GM12878 (cell line): Measurements from ENCODE around the gene PRPSAP2. TPM values are rescaled to one million over a fixed set of nuclear protein-coding genes. Genes with fewer than 3 reads are reported as not detected.

Experiments
- ATAC-seq: fragments of 200-7000 bp; cut with Tn5 transposase; 3 replicates; pipeline ENCODE4 v1.9.1; 2020; ENCODE audit warnings: mild to moderate bottlenecking, moderate library complexity
- BruUV-seq: library from RNA; stranded (reverse); fragments of 400-500 nt; replicated peaks from 2 replicates; lab custom pipeline; 2021; lab: Mats Ljungman, UMichigan
- CTCF ChIA-PET: fragments of 300-600 bp; sonication (Branson Sonifier 250); formaldehyde crosslinking; extraction: SDS; loops from one replicate; lab custom pipeline; 2021; ENCODE audit warnings: inconsistent platforms; lab: Yijun Ruan, JAX
- POLR2A ChIA-PET: fragments of 350-600 bp; formaldehyde crosslinking; extraction: SDS; loops from one replicate; lab custom pipeline; 2021; ENCODE audit warnings: inconsistent platforms; lab: Charles Lee
- RAD21 ChIA-PET: fragments of 300-600 bp; sonication (Branson Sonifier 250); formaldehyde crosslinking; loops from one replicate; lab custom pipeline; 2023; ENCODE audit warnings: antibody characterized with exemption; ENCODE audit not compliant: unreplicated experiment; lab: Charles Lee
- SMC1A ChIA-PET: fragments of 300-600 bp; sonication (Branson Sonifier 250); formaldehyde crosslinking; loops from one replicate; lab custom pipeline; 2023; ENCODE audit not compliant: unreplicated experiment, uncharacterized antibody; lab: Charles Lee
- DNase-seq: peaks from one replicate; pipeline ENCODE4 v3.0.0-alpha.2; 2011; ENCODE audit warnings: low read depth, low spot score
- FAIRE-seq: peaks from 3 replicates; lab custom pipeline; 2011; peaks lifted over from hg19 to GRCh38; lab: Jason Lieb, UNC
- H2AFZ ChIP-seq: 2 replicates; pipeline ENCODE4 v1.6.0; 2011; ENCODE audit warnings: low read depth, low read length, control low read depth; ENCODE audit not compliant: control insufficient read depth
- H3K27ac ChIP-seq: 2 replicates; pipeline ENCODE4 v1.5.1; 2011; ENCODE audit warnings: control low read depth; ENCODE audit not compliant: control insufficient read depth, insufficient read depth
- H3K27me3 ChIP-seq, 2 experiments: replicated peaks in 1 of 2; 2 replicates each; pipeline versions ENCODE4 v1.6.0 to v1.6.1; 2011; ENCODE audit warnings: low read length in 1 of 2; ENCODE audit not compliant: control insufficient read depth in 2 of 2, insufficient read depth in 2 of 2
- H3K36me3 ChIP-seq, 2 experiments: 2 replicates each; pipeline ENCODE4 v1.5.1; 2011; ENCODE audit warnings: low read length in 1 of 2; ENCODE audit not compliant: control insufficient read depth in 2 of 2, insufficient read depth in 2 of 2
- H3K4me1 ChIP-seq: 2 replicates; pipeline ENCODE4 v1.6.1; 2011; ENCODE audit warnings: mild to moderate bottlenecking, low read length, moderate library complexity, mixed read lengths; ENCODE audit not compliant: control insufficient read depth, insufficient read depth
- H3K4me2 ChIP-seq: 2 replicates; pipeline ENCODE4 v1.6.0; 2011; ENCODE audit warnings: control low read depth; ENCODE audit not compliant: control insufficient read depth, insufficient read depth
- H3K4me3 ChIP-seq: fragments of 200-600 bp; sonication (generic); 2 replicates; pipeline ENCODE4 v1.5.1; 2016
- H3K79me2 ChIP-seq: 2 replicates; pipeline ENCODE4 v1.6.0; 2011; ENCODE audit warnings: low read length; ENCODE audit not compliant: control insufficient read depth, insufficient read depth
- H3K9ac ChIP-seq: 2 replicates; pipeline ENCODE4 v1.8.0; 2011; ENCODE audit warnings: low read length, control low read depth, mixed read lengths; ENCODE audit not compliant: control insufficient read depth, insufficient read depth
- H3K9me3 ChIP-seq: replicated peaks from 3 replicates; pipeline ENCODE4 v1.5.1; 2011; ENCODE audit warnings: mild to moderate bottlenecking, low read length; ENCODE audit not compliant: control insufficient read depth, insufficient read depth
- H4K20me1 ChIP-seq: 2 replicates; pipeline ENCODE4 v1.6.0; 2011; ENCODE audit not compliant: control insufficient read depth, insufficient read depth
- HDAC2 ChIP-seq: fragments of 200-600 bp; sonication (generic); IDR thresholded peaks from 2 replicates; pipeline ENCODE4 v1.6.1; 2017
- JUNB ChIP-seq: IDR thresholded peaks from 2 replicates; pipeline ENCODE4 v1.6.1; 2016; ENCODE audit warnings: antibody characterized with exemption, mild to moderate bottlenecking
- LARP7 ChIP-seq: fragments of 450-650 bp; IDR thresholded peaks from 2 replicates; pipeline ENCODE4 v1.6.1; 2017; ENCODE audit warnings: mild to moderate bottlenecking
- RBBP5 ChIP-seq: fragments of 200-600 bp; sonication (generic); conservative IDR thresholded peaks from 2 replicates; pipeline ENCODE4 v1.6.1; 2016
- RELA ChIP-seq: fragments of 450-650 bp; IDR thresholded peaks from 2 replicates; pipeline ENCODE4 v1.8.0; 2014; ENCODE audit warnings: borderline replicate concordance; ENCODE audit not compliant: partially characterized antibody
- RFX5 ChIP-seq: IDR thresholded peaks from 2 replicates; pipeline ENCODE4 v1.6.1; 2011; ENCODE audit warnings: low read depth, low read length, improper control_type of control experiment
- SIN3A ChIP-seq: IDR thresholded peaks from 2 replicates; pipeline ENCODE4 v1.6.1; 2012; ENCODE audit warnings: low read depth, low read length, improper control_type of control experiment
- TBL1XR1 ChIP-seq: IDR thresholded peaks from 2 replicates; pipeline ENCODE4 v1.6.1; 2012; ENCODE audit warnings: low read depth, low read length, improper control_type of control experiment
- ZNF274 ChIP-seq: IDR thresholded peaks from one replicate; pipeline ENCODE4 v1.8.0; 2011; ENCODE audit not compliant: insufficient read length, insufficient read depth
- WGBS: methylation state at CpG from one replicate; pipeline ENCODE4 v1.1.6; 2016; ENCODE audit warnings: low lambda C conversion rate; ENCODE audit not compliant: insufficient replicate concordance, insufficient coverage; ENCODE audit errors: missing lambda C conversion rate; 5-methylcytosine and 5-hydroxymethylcytosine counted together
- in situ Hi-C: fragments of 300-500 bp; cut with MboI; formaldehyde crosslinking; loops from 9 replicates; pipeline ENCODE4 v1.14.3; 2018; ENCODE audit warnings: mixed read lengths
- intact Hi-C: fragments of 100-400 bp; cut with micrococcal nuclease; formaldehyde crosslinking; loops from one replicate; pipeline ENCODE4 v1.14.2; 2022; ENCODE audit not compliant: unreplicated experiment
- polyA plus RNA-seq, 11 experiments: library from polyadenylated mRNA; depleted of rRNA in 4 of 11; unstranded in 6 of 11; stranded (reverse) in 5 of 11; fragments of >200 nt; fragmentation: Nextera tagmentation in 4 of 11; fragmentation: Illumina TruSeq in 1 of 11; extraction: Ambion mirVana in 4 of 11; extraction: Trizol in 1 of 11; gene quantifications; 1 replicate in 1 of 11; 2 replicates in 10 of 11; pipeline versions ENCODE4 v1.2.1 to v1.2.3, GENCODE V29; 2011 to 2016; ENCODE audit warnings: inconsistent platforms in 2 of 11, missing spikeins in 2 of 11, low read depth in 1 of 11
- total RNA-seq, 4 experiments: library from RNA; depleted of rRNA in 3 of 4; stranded (reverse); fragments of >200 nt in 3 of 4; fragmentation: Illumina TruSeq in 1 of 4; extraction: Trizol in 1 of 4; gene quantifications; 2 replicates each; pipeline versions ENCODE4 v1.2.1 to v1.2.3, GENCODE V29; 2013 to 2021
- TF ChIP-seq, protein P1 (sequence below): fragments of 150-350 bp; IDR thresholded peaks from 2 replicates; pipeline ENCODE4 v1.6.1; 2014; ENCODE audit warnings: mild to moderate bottlenecking, low read depth, low read length
- TF ChIP-seq, protein P2 (sequence below): fragments of 450-650 bp; IDR thresholded peaks from 2 replicates; pipeline ENCODE4 v1.6.1; 2017; ENCODE audit warnings: mild to moderate bottlenecking, low read depth, inconsistent platforms; ENCODE audit not compliant: poor library complexity, severe bottlenecking
- TF ChIP-seq, protein P3 (sequence below): fragments of 450-650 bp; IDR thresholded peaks from 2 replicates; pipeline ENCODE4 v1.6.1; 2016; ENCODE audit warnings: mild to moderate bottlenecking

PRPSAP2 gene
- total and polyA plus RNA-seq, 10 of the 15 experiments (the other 5 are each of a cell fraction or from before 2014, with no cell fraction given) = 33.2 to 102 (median 83.8) TPM

DNA sequence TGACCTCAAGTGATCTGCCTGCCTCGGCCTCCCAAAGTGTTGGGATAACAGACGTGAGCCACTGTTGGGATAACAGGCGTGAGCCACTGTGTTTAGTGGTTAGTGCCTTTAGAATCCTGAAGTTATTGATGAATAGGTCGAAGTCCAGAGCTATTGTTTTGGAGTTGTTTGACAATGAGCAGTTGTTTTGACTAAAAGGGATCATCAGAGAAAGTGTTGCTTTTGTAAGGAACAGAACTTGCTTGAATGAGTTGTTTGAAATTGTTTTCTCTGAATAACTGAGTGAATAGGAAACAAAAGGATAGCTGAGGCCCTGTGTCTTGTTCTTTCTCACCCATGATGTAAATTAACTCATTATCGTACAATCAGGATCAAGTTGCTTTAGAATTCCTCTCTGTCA, 46.6 kb downstream of the PRPSAP2 start:
- Histone ChIP-seq H3K4me2 (no peak overlapping the region), H3K4me3 (no peak overlapping the region), H3K36me3 (peaks cover 8 to 9% of the 10 kb centered on the region in 2 experiments; a peak in 3 of 4 replicates), H4K20me1 (no peaks in the 10 kb centered on the region), H3K27me3 (no peaks in the 10 kb centered on the region), H2AFZ (no peak overlapping the region), H3K9ac (no peak overlapping the region), H3K9me3 (no peaks in the 10 kb centered on the region), H3K79me2 (peaks cover 11% of the 10 kb centered on the region), H3K4me1 (peaks cover 23% of the 10 kb centered on the region), H3K27ac (no peak overlapping the region)
- RAD21 ChIA-PET = interaction anchor here (0.8 kb wide), 1 partner anchor 98 kb away, joined by 3 read pairs; no protein-coding TSS in a partner anchor
- CTCF ChIA-PET = interaction anchor here (0.8 to 1.1 kb wide), 2 partner anchors 15 to 56 kb away, joined by 3 read pairs; no protein-coding TSS in a partner anchor
- FAIRE-seq (no peak), DNase-seq (no peak), ATAC-seq (no peak)
- POLR2A ChIA-PET = interaction anchor here (1.2 to 1.5 kb wide), 2 partner anchors 14 to 19 kb away, joined by 3 to 4 read pairs; no protein-coding TSS in a partner anchor
- SMC1A ChIA-PET = interaction anchor here (1.2 to 1.6 kb wide), 4 partner anchors 17 to 51 kb away, joined by 3 to 4 read pairs (median 4); no protein-coding TSS in a partner anchor
- TF ChIP-seq LARP7 = no peak
- no TSS peak for BruUV-seq
- in situ Hi-C loops = loop anchor here (25.0 kb wide), 1 partner anchor 1917 kb away; no protein-coding TSS in a partner anchor
- WGBS = 90% methylated on average over 5 of the region's 5 CpGs
- intact Hi-C loops = no loop called here

DNA sequence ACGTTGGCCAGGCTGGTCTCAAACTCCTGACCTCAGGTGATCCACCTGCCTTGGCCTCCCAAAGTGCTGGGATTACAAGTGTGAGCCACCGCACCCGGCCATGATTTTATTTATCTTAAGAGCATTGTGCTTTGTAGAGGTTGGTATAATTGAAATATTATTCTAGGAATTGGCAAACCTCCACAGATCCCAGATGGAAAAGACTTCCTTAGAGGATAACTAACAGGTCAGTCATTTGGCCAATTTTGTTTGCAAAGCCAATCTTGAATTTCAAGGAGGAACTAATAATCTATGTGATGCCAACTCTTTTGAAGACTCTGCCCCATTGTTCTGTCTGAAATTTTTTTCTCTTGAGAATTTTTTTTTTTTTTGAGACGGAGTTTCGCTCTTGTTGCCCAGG, 47.3 kb downstream of the PRPSAP2 start:
- in situ Hi-C loops (loop anchor here (25.0 kb wide), 1 partner anchor 1918 kb away; no protein-coding TSS in a partner anchor), intact Hi-C loops (no loop called here)

More for the DNA sequence above, 47.3 kb downstream of the PRPSAP2 start:
- H3K9me3 ChIP-seq = no peaks in the 10 kb centered on the region
- ChIA-PET RAD21 (no interaction called here), SMC1A (no interaction called here), CTCF (no interaction called here), POLR2A (no interaction called here)
- no peak overlapping the region for H2AFZ ChIP-seq
- H4K20me1 ChIP-seq = no peaks in the 10 kb centered on the region
- no peak overlapping the region for H3K4me3 ChIP-seq
- H3K27me3 ChIP-seq = no peaks in the 10 kb centered on the region
- FAIRE-seq = no peak
- no peak for ATAC-seq
- no TSS peak for BruUV-seq
- H3K79me2 ChIP-seq = peaks cover 11% of the 10 kb centered on the region
- no peak overlapping the region for H3K4me2 ChIP-seq
- DNase-seq = no peak
- no peak for TF ChIP-seq SIN3A
- TF ChIP-seq, protein P1, sequence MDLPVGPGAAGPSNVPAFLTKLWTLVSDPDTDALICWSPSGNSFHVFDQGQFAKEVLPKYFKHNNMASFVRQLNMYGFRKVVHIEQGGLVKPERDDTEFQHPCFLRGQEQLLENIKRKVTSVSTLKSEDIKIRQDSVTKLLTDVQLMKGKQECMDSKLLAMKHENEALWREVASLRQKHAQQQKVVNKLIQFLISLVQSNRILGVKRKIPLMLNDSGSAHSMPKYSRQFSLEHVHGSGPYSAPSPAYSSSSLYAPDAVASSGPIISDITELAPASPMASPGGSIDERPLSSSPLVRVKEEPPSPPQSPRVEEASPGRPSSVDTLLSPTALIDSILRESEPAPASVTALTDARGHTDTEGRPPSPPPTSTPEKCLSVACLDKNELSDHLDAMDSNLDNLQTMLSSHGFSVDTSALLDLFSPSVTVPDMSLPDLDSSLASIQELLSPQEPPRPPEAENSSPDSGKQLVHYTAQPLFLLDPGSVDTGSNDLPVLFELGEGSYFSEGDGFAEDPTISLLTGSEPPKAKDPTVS = no peak
- TF ChIP-seq TBL1XR1 = no peak
- no peak for TF ChIP-seq RFX5
- TF ChIP-seq RELA = no peak
- TF ChIP-seq, protein P2, sequence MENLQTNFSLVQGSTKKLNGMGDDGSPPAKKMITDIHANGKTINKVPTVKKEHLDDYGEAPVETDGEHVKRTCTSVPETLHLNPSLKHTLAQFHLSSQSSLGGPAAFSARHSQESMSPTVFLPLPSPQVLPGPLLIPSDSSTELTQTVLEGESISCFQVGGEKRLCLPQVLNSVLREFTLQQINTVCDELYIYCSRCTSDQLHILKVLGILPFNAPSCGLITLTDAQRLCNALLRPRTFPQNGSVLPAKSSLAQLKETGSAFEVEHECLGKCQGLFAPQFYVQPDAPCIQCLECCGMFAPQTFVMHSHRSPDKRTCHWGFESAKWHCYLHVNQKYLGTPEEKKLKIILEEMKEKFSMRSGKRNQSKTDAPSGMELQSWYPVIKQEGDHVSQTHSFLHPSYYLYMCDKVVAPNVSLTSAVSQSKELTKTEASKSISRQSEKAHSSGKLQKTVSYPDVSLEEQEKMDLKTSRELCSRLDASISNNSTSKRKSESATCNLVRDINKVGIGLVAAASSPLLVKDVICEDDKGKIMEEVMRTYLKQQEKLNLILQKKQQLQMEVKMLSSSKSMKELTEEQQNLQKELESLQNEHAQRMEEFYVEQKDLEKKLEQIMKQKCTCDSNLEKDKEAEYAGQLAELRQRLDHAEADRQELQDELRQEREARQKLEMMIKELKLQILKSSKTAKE = no peak
- no peak for TF ChIP-seq JUNB
- no peak for TF ChIP-seq ZNF274
- no peak for TF ChIP-seq HDAC2
- TF ChIP-seq RBBP5 = no peak
- TF ChIP-seq, protein P3, sequence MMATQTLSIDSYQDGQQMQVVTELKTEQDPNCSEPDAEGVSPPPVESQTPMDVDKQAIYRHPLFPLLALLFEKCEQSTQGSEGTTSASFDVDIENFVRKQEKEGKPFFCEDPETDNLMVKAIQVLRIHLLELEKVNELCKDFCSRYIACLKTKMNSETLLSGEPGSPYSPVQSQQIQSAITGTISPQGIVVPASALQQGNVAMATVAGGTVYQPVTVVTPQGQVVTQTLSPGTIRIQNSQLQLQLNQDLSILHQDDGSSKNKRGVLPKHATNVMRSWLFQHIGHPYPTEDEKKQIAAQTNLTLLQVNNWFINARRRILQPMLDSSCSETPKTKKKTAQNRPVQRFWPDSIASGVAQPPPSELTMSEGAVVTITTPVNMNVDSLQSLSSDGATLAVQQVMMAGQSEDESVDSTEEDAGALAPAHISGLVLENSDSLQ = no peak
- H3K9ac ChIP-seq = no peak overlapping the region
- H3K4me1 ChIP-seq = peaks cover 16% of the 10 kb centered on the region
- 85% methylated on average over 5 of the region's 5 CpGs for WGBS
- H3K36me3 ChIP-seq = peaks cover 8 to 9% of the 10 kb centered on the region in 2 experiments; a peak in 3 of 4 replicates
- H3K27ac ChIP-seq = no peak overlapping the region
